ENCODE data around the gene CST8.
"Not testable (repeated sequence)": the region's sequence is repeated elsewhere in the genome, so short reads cannot be mapped to it uniquely, and the experiment has no call there.

The CST8 gene
- 0 reads per million in 2 donors for total RNA-seq

DNA sequence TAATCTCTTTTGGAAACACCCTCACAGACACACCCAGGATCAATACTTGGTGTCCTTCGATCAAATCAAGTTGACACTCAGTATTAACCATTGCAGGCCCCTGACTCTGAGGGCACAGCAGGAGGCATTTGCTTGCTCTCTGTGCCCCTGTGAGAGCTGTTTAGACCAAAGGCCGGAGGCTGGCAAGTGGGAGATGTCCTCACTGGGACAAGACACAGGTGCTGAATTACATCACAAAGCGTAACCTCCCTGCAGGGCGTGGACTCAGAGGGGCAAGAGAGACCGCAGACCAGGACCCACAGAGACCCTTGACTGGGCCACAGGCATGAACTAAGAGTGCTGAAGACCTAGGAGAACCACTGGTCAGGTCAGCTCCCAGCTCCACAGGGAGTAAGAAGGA lies at the start of gene CST8:
Gene CST8 (plus strand): TSS at position 301 of the 400 bp plus-strand sequence. CDS start 551 bp downstream, outside the sequence.
- DNase-seq = no peak

DNA sequence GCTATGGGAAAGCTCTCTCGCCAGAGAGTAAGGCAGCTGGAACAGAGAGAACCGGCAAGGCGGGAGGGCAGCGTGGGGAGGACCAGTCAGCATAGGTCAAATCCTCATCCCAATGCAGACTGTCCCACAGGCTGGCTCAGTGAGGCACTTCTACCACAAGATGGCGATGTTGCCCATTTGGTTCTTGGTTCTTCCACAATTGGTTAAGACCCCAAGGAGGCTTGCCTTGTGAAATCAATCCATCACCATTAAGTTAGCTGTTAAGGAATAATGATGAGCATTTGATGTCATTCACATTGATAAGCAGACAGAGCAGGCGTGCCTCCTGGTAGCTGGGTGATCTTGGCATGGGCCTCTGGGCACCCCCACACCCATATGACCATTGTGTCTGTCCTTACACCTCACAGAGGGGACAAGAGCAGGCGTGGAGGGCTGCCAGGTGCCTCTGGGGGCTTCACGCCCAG lies 49.0 kb upstream of the CST8 start:
- peak; percentile 37 for DNase-seq

- no peak for DNase-seq
Observed at GRCh38 chr20:23442436-23442835, 48.5 kb upstream of the CST8 start.

DNA sequence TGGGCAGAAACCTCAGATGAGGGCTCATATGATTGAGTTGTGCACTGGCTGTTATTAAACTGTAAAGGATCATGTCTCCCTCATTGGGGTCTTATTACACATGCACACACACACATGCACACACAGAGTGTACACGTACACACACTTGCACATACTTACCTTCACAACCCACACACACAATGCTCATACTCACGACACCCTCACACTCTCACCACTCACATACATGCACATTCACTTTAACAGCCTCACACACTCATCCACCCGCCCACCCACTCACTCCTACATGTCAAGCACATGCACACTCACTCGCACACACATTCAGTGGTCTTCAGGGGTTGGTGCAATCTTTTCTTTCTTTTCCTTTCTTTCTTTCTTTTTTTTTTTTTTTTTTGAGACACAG lies 46.1 kb upstream of the CST8 start:
- no peak for DNase-seq

GRCh38 chr20:23445596-23446217 lies 45.2 kb upstream of the CST8 start:
- no peak for DNase-seq

DNA sequence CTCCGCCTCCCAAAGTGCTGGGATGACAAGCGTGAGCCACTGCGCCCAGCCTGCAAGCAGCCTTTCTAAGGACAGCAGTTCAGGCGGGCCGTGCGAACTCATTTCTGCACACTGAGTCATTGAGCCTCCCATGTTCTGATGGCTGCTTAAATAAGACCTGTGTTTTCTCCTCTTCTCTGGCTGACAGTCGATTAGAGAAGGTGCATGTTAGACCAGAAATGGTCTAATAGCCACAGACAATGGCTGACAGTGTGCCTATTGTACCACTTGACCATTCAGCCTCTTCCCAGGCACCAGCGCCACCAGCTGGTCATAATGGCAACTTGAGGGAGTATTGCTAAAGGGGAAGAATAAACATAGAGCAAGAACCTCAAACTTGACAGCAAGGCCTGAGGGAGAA lies 44.4 kb upstream of the CST8 start:
- no peak for DNase-seq

DNA sequence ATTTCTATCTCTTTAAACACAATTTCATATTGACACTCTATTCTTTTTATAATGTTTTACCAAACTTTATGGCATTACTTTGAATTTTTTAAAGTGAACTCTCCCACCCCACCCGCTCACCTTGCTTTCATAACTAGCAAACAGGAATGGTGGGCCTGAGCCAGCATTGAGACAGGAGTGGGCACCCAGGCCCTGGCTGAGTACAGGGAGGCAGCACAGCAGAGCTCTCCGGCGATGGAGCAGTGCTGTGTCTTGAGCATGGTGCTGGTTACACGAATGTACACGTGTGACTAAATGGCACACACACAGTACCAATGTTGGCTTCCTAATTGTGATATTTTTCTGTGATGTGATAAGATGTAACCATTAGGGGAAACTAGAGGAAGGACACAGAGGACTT lies 42.8 kb upstream of the CST8 start:
- DNase-seq = no peak

GRCh38 chr20:23449421-23449820 lies 41.5 kb upstream of the CST8 start:
- no peak for DNase-seq

- DNase-seq = no peak
Observed at GRCh38 chr20:23450877-23451276, 40.0 kb upstream of the CST8 start.

- no peak for DNase-seq
Observed at GRCh38 chr20:23451956-23452487, 38.9 kb upstream of the CST8 start.

GRCh38 chr20:23452776-23453175 lies 38.1 kb upstream of the CST8 start, which contains the start of gene CST11:
CST11 (minus strand) TSS chr20:23452876; CDS start chr20:23452811, 65 bp downstream.
- DNase-seq = no peak

DNA sequence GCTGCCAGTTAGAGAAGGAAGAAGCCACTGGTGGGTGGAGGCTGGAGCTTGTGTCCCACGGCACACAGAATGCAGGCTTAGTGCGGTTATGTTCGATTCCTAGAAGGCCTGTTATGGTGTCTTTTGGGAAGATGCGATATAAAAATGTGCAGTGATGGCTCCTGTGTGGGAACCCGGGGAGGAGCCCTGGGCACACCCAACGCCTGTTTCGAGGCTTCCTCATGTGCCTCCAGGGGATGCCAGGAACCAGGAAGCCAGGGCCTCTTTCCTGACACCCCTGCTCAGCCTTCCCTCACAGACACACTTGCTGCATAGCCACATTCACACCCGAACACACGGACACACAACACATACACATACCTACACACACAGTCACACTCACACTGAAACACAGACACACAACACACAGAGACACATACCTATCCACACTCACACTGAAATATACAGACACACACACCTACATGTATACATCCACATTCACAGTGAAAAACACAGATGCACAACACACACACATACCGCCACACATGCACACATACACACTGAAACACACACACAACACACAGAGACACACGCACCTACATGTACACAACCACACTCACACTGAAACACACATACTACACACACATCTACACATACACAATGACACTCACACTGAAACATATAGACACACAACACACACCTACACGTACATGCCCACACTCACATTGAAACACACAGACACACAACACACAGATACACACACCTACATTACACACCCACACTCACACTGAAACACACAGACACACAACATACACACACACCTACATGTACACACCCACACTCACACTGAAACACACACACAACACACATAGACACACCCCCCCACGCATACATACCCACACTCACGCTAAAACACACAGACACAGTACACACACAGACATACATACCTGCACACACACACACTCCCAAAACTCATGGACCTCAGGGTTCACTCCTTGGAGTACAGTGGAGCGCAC lies 37.1 kb upstream of the CST8 start:
- no peak for DNase-seq

DNA sequence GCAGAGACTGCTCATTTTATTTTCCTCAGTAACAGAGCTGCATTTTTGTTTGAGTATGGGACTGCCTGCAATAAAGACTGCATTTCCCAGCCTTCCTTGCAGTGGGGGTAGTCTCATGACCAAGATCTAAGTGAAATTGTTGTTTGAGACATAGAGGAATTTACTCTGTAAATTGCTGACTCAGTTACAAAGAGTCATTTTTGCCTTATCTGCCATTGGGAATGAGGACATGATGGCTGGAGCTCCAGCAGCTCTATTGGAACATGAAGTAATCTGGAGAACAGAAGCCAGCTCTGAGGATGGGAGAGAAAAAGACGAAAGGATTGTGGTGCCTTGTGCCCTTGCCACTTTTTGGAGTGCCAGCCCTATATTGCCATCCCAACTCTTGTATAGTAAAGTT lies 36.1 kb upstream of the CST8 start:
- DNase-seq = no peak

DNA sequence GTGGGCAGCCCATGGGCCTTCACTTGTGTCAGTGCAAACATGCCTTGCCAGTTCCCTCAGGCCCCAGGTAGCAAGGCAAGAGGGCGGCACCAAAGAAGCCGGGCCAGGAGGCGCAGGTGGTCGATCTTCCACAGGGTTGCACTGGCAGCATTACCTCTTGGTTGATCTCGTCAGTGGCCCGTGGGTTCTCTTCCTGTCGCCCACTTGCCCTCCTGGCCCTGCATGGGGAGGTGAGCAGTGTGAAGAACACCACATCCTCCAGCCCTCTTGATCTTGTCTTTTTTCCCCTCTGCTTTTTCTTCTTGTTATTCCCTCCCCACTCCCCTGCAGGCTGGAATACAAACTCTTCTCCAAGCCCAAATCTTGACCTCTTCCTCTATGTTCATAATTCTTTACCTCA lies 35.3 kb upstream of the CST8 start:
- DNase-seq = no peak

- no peak for DNase-seq
Observed at GRCh38 chr20:23456409-23456808, 34.5 kb upstream of the CST8 start.

DNA sequence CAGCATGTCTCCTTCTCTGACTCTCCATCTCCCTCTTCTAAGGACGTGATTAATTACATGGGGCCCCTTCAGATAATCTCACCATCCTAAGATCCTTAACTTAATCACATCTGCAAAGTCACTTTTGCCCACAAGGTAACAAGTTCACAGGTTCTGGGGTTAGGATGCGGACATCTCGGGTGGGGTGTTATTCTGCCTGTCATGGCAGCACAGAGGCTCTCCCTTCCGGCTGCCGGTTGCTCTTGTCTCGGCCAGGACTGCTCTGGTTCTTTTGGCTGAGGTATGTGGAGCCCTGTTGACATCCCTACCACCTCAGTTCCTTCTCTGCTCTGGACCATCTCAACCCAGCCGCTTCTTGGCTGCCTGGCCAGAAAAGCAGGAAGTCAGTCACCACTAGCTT lies 34.0 kb upstream of the CST8 start:
- DNase-seq = no peak

DNA sequence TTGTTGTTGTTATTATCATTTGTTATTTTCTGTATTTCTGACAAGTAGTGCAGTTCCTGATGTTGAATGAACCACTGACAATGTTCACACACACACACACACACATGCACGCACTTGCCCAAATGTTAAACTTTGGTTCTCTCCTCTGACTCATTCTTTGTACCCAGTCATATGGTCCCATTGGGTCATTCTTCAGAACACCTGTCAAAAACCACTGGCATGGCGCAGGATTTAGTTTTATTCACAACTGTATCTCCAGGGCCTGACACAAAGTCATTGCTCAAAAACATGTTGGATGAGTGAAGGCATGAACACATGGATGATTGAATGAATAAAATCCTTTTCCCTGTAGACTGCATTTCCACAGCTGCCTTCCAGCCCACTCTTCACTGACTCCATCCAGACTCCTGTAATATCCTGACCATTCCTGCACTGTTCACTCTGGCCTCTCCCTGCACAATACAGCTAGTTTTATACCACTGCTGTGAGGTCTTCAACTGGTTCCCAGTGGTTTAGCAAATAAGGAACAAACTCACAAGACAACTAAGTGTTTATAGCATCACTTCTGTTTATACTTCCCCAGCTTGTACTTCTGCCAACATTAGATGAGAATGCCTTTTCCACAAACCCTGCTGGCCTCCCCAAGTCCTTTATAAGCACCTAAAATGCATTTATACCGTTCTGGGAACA lies 31.3 kb upstream of the CST8 start:
- DNase-seq = no peak

- no peak for DNase-seq
Observed at GRCh38 chr20:23461180-23461579, 29.7 kb upstream of the CST8 start.

DNA sequence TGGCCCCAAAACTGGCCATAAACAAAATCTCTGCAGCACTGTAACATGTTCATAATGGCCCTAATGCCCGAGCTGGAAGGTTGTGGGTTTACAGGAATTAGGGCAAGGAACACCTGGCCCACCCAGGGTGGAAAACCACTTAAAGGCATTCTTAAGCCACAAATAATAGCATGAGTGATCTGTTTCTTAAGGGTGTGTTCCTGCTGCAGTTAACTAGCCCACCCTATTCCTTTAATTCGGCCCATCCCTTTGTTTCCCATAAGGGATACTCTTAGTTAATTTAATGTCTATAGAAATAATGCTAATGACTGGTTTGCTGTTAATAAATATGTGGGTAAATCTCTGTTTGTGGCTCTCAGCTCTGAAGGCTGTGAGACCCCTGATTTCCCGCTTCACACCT lies 24.0 kb upstream of the CST8 start:
- not testable (repeated sequence) for DNase-seq

GRCh38 chr20:23472306-23472705 lies 18.6 kb upstream of the CST8 start:
- not testable (repeated sequence) for DNase-seq

GRCh38 chr20:23473293-23473692 lies 17.6 kb upstream of the CST8 start:
- DNase-seq = not testable (repeated sequence)

GRCh38 chr20:23475395-23475794 lies 15.5 kb upstream of the CST8 start:
- no peak for DNase-seq
